NCI-H82 treated with DMSO at 0.1 percent for 48 hours (cell line): ENCODE data around the gene ARL10.
"Not testable (repeated sequence)": the region's sequence is repeated elsewhere in the genome, so short reads cannot be mapped to it uniquely, and the experiment has no call there.

ENCODE experiments used
- DNase-seq: peaks from one replicate; lab custom pipeline; 2025; ENCODE audit not compliant: unreplicated experiment; lab: John Stamatoyannopoulos, UW

ARL10 gene

DNA sequence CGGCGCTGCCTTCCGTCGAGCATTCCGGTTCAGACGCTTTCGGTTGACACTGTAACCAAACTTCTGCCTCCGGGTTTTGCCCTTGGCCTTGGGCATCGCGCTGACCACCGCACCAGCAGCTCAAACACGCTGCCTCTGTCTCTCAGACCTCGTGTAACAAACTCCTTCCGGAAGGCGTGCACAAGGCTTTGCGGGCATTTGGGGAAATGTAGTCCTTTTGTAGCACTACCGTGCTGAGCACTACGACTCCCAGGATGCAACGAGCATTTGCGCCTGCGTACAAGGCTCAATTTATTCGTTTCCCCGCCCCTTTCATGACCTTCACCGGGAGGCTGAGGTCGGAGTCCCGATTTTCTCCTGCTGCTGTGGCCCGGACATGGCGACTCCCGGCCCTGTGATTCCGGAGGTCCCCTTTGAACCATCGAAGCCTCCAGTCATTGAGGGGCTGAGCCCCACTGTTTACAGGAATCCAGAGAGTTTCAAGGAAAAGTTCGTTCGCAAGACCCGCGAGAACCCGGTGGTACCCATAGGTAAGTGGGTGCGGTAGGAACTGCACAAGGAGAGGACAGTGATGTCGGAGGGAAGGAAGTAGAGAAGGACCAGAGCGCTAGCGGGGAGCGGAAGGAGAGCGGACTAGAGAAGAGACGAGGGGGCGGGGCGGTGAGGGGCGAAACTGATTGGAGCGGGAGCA lies 23.3 kb downstream of the ARL10 start, which contains the start of the genes HIGD2A and NOP16:
TSS of gene HIGD2A (plus strand) at position 308 of the 691 bp plus-strand sequence. CDS start at position 377, 69 bp downstream.
TSS of gene NOP16 (minus strand) at position 155 of the 691 bp plus-strand sequence. CDS start at position 96, 59 bp downstream.
- DNase-seq, result peak; percentile 94

DNA sequence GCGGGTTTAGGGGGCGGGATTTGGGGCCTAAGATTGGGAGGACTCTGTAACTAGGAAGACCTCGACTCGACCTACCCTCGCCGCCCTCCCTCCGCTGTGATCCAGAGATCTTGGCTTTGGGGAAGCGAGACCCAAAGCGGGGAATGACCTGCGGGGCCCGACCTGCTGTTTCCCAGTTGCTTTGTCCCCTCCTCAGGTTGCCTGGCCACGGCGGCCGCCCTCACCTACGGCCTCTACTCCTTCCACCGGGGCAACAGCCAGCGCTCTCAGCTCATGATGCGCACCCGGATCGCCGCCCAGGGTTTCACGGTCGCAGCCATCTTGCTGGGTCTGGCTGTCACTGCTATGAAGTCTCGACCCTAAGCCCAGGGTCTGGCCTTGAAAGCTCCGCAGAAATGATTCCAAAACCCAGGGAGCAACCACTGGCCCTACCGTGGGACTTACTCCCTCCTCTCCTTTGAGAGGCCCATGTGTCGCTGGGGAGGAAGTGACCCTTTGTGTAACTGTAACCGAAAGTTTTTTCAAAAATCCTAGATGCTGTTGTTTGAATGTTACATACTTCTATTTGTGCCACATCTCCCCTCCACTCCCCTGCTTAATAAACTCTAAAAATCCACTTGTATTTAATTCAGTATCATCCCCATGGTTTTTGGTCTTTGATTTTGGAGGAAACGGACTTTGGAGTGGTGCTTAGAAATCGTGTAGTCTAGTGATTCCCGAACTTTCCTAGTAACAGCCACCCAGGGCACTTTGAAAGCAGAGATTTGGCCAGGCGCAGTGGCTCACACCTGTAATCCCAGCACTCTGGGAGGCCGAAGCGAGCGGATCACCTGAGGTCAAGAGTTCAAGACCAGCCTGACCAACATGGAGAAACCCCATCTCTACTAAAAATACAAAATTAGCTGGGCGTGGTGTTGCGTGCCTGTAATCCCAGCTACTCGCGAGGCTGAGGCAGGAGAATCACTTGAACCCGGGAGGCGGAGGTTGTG lies 24.1 kb downstream of the ARL10 start:
- DNase-seq, result no peak

DNA sequence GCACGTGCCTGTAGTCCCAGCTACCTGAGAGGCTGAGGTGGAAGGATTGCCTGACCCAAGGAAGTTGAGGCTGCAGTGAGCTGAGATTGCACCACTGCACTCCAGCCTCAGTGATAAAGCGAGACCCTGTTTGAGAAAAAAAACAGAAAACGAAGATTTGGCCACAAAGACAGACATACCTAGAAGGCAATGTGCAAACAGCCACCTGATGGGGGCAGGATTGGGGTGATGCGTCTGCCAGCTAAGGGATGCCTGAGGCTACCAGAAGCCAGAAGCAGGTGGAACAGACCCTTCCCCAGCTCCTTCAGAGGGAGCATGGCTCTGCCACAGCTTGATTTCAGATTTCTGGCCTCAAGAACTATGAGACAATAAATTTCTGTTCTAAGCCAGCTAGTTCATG lies 26.2 kb downstream of the ARL10 start:
- no peak for DNase-seq

DNA sequence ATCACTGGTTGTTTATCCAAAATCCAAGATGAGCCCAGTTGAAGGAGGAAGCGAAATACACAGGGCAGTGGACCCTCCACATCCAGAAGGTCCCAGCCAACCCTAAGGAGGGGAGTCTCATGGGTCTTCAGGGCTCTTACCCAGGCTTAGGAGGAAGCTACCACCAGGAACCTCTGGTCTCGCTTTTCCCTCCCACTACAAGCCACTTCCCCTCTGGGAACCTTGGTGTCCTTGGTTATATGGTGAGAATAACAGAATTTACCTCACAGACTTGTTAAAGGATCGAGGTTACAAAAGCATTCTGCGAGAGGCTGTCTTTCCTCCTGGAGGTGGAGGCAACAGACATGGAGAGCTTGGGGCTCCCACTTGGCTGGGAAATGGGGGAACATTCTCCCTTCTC lies 26.7 kb downstream of the ARL10 start:
- no peak for DNase-seq

DNA sequence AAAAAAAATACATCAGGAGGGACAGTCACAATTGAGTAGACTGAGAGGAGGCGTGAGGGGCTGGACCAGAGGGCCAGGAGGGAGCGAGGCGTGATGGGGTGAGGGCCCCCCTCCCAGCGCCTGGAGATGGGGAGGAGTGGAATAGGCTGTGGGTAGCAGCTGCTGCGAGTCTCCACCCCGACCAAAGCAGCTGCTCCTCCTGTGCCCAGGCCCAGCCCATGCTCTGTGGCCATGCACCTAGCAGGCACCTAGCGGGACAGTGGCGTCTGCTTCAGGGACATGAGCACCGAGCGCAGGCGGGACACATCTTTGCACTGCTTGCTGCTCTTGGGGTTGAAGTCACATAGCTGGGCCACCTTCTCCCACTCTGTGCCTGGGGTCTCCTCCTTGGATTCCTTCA lies 27.2 kb downstream of the ARL10 start:
- DNase-seq, result no peak

DNA sequence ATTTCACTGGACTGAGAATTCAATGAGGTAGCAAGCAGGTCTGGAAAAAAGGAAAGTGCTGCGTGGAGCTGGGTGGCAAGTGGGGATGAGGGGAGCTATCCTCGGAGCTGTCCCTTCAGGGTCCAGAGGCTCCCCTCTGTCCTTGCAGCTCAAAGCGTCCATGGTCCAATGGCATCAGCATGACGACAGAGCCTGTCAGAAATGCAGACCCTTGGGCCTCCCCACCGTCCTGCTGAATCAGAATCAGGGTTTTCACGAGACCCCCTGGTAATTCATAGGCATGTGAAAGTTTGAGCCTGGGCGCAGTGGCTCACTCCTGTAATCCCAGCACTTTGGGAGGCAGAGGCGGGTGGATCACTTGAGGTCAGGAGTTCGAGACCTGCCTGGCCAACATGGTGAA lies 28.8 kb downstream of the ARL10 start:
- no peak for DNase-seq

DNA sequence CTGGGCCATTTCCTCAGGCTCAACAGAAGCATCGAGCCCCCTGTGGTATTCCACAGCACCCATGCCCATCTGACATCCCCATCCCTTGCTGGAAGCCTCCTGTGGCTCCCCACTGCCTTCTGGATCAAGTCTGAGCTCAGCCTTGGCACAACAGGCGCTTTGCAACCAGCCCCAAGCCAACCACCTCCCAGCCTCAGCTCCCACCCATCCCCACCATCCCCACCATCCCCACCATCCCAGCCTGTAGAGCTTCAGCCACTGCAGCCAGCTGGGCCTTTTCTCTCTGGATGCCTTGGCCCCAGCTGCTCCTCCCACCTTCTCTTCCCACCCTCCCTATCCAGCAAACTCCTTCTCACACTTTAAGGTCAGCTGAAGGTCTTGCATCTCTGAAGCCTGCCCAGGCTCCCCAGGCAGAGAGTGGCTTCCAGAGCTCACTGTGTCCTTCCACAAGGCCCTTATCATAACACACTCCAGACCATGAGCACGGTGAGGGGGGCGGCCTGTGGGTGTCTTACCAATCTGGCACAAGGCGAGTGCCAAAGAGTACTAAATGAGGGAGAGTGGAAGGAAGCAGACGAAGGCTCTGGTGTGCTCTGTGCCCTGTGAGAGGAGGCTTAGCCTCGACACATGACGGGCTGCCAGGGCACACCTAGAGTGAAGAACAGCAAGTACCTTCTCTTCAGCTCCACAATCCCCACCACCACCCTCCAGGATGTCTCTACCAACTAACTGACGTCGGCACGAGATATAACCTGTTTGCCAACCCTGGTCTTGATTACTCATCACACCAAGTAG lies 29.8 kb downstream of the ARL10 start:
- no peak for DNase-seq

DNA sequence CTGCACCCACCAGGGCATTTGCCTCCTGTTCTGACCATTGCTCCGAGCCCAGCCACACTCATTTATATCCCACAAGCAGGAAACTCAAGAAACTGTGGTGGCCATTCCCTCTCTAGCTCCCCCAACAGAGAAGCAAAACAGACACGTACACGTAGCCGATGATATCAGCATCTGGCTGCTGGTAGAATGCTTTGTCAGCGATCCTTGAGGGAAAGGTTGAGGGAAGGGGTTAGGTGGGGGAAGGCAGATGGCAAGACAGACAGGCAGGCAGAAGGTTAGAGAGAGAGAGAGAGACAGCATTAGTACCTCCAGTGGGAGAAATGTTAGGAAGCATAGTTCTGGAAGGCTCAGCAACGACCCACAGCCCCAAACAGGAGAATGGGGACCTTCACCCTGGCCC lies 31.0 kb downstream of the ARL10 start:
- peak; percentile 22 for DNase-seq

DNA sequence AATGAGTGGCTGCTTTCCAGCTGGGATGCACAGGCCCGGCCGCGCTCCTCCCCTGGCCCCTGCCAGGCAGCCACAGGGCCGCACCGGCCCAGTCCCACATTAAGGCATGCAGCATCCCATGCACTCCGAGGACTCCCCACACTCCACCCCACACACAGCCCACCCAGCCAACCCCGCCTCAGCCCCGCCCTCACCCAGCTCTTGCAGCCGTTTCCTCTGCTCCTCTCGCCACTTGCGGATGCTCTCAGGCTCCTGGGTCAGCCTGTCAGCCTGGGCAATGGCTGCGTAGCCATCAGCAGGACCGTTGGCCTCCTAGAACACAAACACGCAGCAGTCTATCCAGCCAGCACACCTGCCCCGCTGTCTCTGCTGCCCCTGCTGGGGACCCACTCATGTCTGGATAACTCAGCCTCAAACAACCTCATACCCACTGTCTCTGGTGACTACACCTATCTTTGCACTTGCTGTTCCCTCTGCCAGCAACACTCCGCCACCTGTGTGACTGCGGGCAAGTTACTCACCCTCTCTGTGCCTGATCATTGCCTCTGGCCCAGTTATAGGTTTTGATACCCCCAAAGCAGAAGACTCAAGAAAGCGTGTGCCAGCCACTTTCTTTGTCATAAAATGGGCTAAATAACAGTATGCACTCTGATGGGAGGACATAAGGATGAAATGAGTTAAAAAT lies 32.6 kb downstream of the ARL10 start:
- no peak for DNase-seq

DNA sequence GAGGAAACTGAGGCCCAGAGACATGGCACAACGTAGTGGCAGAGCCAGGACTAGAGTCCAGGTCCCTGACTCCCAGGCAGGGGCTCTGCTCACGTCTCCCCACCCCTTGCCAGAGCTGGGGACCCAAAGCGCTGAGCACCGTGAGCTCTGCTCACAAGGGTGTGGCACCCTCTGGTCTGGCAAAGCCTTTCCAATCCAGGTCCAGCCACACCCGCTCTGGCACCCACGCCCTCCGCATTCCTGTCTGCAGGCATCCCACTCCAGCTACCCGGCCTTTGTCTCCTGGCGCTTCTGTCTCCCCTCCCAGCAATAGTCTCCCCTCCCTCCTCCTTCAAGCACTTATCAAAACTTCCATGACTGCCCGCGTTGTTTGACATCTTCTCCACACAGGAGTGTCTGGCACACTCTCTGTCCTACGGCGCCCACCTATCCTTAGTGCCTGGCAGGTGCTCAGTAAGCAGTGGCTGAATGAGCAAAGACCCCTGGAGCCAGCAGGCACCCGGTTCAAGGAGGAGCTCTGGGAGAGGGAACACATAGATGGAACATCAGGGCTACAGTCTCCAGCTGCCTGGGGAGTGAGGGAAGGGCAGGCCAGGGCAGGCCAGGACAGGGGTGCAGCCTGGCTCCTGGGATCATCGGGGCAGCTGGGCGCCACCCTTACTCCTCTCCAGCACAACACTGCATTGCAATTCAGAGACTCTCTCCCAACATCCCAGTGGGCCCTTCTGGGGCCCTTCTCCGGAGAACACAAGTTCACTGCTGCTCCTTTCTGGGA lies 35.3 kb downstream of the ARL10 start:
- DNase-seq, result no peak

DNA sequence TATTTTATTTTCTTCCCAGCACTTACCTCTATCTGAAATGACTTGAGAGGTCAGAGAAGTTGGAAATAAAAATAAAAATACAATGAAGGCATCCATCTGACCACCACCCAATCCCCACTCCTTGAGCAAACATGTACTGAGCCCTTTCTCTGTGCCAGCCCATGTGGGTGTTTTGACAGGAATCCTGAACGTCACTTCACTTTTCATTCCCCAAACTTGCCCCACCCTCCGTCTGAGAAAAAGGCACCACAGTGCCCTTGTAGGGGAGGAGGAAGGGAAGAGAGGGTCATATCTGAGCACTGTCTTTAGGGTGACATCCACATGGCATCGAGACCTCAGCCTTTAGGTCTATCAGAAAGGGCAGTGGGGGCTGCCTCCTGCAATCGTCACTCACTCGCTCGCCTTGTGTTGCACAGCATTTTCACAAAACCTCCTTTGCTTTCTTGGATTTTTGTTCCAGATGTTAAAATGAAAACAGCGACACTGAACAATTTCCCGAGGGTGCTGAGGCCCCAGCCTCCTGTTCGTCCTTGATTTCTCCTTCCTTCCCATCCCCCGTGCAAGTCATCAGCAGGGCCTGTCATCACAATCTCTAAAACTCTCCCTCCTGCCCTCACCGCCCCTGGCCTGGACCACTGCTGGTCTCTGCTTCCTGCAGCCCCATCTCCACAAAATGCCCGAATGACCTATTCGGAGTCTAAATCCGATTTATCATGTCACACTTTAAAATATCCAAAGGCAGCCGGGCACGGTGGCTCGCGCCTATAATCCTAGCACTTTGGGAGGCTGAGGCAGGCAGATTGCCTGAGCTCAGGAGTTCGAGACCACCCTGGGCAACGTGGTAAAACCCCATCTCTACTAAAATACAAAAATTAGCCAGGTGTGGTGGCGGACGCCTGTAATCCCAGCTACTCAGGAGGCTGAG lies 36.3 kb downstream of the ARL10 start:
- no peak for DNase-seq

DNA sequence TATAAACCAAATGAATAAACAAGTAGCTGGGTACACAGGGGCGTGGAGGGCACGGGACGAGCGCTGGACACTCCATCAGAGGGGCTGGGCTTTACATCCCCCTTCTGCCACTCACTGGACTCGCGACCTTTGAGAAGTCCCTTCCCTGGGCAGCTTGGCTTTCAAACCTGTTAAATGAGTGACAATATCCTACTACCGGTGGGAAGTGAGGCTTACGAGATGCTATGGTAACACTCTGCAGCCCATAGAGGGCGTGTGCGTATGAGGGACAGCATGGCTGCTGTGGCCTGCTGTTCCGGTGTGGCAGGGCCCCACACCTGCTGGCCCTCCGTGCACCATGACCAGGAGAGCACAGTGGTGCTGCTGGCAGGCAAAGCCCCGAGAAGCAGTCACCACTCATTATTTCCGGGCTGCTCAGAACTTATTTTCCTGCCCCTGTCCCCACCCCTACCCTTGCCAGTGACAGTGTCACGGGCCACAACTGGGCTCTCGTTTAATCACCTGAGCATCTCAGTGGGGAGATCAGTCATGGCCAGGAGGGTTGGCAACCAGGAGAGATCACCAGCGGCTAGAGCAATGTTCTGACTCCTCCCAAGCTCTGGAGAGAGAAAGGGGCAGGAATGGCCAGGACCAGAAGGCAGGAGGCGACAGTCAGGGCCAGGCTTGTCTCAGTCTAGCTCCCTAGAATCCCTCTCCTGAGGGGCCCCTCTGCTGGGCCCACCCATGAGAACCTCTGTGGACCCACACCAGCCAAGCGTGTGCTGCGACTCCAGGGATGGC lies 40.6 kb downstream of the ARL10 start:
- DNase-seq, result no peak

DNA sequence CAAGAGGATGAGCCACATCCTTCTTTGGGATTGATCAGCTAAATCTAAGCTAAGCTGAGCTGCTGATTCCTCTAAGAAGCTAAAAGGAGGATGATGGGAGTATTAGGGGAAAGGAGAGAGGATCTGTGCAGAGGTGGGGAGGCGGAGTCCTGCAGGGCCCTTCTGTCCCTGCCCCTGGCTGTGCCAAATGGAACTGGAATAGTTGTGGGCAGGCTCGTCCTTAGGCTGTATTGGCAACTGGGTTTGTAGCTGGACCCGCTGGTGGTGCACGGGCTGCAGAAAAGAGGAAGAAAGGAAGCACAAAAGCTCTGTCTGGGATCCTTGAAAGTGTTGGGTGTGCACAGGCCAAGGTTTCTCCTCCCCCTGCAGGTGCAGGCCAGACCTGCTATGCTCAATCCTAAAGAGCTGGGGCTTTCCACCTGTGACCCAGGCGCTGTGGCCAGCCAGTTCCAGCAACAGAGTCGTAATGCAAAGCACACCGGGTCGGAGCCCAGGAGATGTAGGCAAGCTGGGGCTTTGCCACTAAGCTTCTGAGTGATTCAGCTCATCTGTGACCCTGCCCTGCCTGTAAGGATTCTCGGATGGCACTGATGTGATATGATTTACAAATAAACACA lies 41.3 kb downstream of the ARL10 start:
- peak; percentile 25 for DNase-seq

DNA sequence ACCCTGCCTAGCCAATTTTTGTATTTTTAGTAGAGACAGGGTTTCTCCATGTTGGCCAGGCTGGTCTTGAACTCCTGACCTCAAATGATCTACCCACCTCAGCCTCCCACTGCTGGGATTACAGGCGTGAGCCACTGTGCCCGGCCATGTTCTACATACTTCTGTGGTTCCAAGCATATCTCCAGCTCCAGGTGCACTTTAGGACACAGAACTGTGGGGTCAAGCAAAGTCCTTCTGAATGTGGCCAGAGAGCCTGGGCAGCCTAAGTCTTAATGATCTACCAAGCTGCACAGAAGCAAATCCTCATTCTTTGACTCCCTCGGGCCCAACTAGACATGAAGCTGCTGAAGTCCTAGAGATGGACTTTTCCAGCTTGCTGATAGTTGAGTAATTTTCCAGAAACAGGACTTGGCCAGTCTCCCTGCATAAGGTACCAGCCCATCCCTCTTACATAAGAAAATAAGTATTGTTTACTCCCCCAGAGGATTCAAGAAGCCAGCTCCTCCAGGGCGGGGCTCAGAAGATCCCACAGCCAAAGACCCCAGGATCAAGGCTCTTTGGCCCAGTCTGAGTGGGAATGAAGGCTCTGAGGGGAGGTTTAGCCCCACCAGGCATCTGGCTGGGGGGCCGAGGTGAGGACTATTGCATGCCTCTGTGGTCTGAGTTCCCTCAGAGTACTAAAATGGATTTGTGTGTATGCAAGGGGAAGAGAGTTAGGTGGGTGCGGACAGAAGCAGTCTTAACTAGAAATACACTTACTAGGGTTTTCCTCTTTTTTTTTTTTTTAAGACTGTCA lies 42.4 kb downstream of the ARL10 start:
- no peak for DNase-seq

DNA sequence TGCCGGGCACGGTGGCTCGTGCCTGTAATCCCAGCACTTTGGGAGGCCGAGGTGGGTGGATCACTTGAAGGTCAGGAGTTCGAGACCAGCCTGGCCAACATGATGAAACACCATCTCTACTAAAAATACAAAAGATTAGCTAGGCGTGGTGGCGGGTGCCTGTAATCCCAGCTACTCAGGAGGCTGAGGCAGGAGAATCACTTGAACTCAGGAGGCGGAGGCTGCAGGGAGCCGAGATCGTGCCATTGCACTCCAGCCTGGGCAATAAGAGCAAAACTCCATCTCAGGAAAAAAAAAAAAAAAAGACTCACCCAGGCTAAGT lies 42.9 kb downstream of the ARL10 start:
- not testable (repeated sequence) for DNase-seq

DNA sequence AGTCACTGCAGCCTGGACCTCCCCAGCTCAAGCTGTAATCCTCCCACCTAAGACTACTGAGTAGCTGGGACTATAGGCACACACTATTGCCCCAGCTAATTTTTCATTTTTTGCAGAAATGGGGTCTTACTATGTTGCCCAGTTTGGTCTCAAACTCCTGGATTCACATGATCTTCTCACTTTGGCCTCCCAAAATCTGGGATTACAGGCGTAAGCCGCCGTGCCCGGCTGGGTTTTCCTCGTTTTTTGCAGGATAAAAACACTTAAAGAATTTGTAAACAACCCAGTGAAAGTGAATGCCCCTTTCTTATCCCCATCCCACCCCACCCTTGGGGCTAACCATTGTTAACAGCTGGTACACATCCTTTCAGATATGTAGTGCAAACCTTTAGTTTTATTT lies 43.3 kb downstream of the ARL10 start:
- no peak for DNase-seq

DNA sequence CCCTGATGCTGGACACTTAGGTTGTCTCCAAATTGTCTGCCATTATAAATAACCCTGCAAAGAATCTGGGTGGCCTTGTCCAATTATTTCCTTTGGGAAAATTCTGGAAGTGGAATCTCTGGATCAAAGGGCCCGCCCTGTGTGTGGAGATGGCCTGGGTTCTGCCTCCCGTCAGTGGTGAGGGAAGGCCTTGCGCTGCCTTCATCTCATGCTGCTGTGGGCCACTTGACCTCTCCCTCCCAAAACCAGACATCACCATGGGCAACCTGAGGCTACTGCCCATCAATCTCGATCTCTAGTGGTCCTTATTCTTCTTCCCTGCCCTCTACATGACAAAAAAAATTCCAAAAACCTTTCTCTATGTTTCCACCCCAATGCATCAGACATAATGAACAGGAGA lies 44.5 kb downstream of the ARL10 start:
- no peak for DNase-seq
